GM23338 (cell line): ENCODE data around the gene RBM17. TPM values are rescaled to one million over a fixed set of nuclear protein-coding genes. Genes with fewer than 3 reads are reported as not detected.

Source experiments
- ATAC-seq: fragments of 200-7000 bp; cut with Tn5 transposase; 3 replicates; pipeline ENCODE4 v1.9.1; 2020
- DNase-seq: peaks from one replicate; pipeline ENCODE4 v3.0.0-alpha.2; 2015; ENCODE audit warnings: low spot score
- H2AFZ ChIP-seq: fragments of 200-600 bp; sonication (generic); 2 replicates; pipeline ENCODE4 v1.8.0; 2016; ENCODE audit warnings: antibody characterized with exemption, mild to moderate bottlenecking, moderate library complexity
- H3F3A ChIP-seq: fragments of 200-600 bp; sonication (generic); replicated peaks from 2 replicates; pipeline ENCODE4 v1.8.0; 2017; ENCODE audit warnings: antibody characterized with exemption, mixed run types, low read depth
- H3K27ac ChIP-seq: fragments of 200-600 bp; sonication (generic); 2 replicates; pipeline ENCODE4 v1.6.1; 2016; ENCODE audit warnings: low read depth
- H3K27me3 ChIP-seq: fragments of 200-600 bp; sonication (generic); 2 replicates; pipeline ENCODE4 v1.8.0; 2016; ENCODE audit warnings: mild to moderate bottlenecking, mixed run types, moderate library complexity; ENCODE audit not compliant: insufficient read depth
- H3K36me3 ChIP-seq: fragments of 200-600 bp; sonication (generic); 2 replicates; pipeline ENCODE4 v1.8.0; 2016; ENCODE audit warnings: mild to moderate bottlenecking; ENCODE audit not compliant: insufficient read depth
- H3K4me1 ChIP-seq: fragments of 200-600 bp; sonication (generic); 2 replicates; pipeline ENCODE4 v1.8.0; 2016; ENCODE audit warnings: mild to moderate bottlenecking, moderate library complexity; ENCODE audit not compliant: insufficient read depth
- H3K4me2 ChIP-seq: fragments of 200-600 bp; sonication (generic); 2 replicates; pipeline ENCODE4 v1.7.1; 2017; ENCODE audit warnings: mixed run types
- H3K4me3 ChIP-seq: fragments of 200-600 bp; sonication (generic); 2 replicates; pipeline ENCODE4 v1.6.1; 2016; ENCODE audit warnings: mixed run types
- H3K79me2 ChIP-seq: fragments of 200-600 bp; sonication (generic); replicated peaks from 2 replicates; pipeline ENCODE4 v1.8.0; 2017; ENCODE audit warnings: mild to moderate bottlenecking; ENCODE audit not compliant: insufficient read depth
- H3K9me2 ChIP-seq: fragments of 200-600 bp; sonication (generic); 2 replicates; pipeline ENCODE4 v1.8.0; 2017; ENCODE audit not compliant: insufficient read depth
- H4K20me1 ChIP-seq: fragments of 200-600 bp; sonication (generic); replicated peaks from 2 replicates; pipeline ENCODE4 v1.8.0; 2017; ENCODE audit warnings: mild to moderate bottlenecking; ENCODE audit not compliant: insufficient read depth
- H3K27ac Mint-ChIP-seq: 2 replicates; pipeline ENCODE4 v1.8.0; 2020; ENCODE audit warnings: inconsistent platforms, mild to moderate bottlenecking, moderate library complexity, mixed read lengths
- H3K27me3 Mint-ChIP-seq: 3 replicates; pipeline ENCODE4 v1.8.0; 2022; ENCODE audit warnings: low read depth, mild to moderate bottlenecking, moderate library complexity, mixed read lengths, inconsistent platforms; ENCODE audit not compliant: insufficient read depth, poor library complexity
- H3K36me3 Mint-ChIP-seq: 3 replicates; pipeline ENCODE4 v1.8.0; 2021; ENCODE audit warnings: low read depth, mild to moderate bottlenecking, inconsistent platforms, moderate library complexity, mixed read lengths
- H3K4me1 Mint-ChIP-seq: 3 replicates; pipeline ENCODE4 v1.8.0; 2020; ENCODE audit warnings: mild to moderate bottlenecking, inconsistent platforms, mixed read lengths
- H3K4me3 Mint-ChIP-seq: 3 replicates; pipeline ENCODE4 v1.8.0; 2021; ENCODE audit warnings: moderate library complexity, mild to moderate bottlenecking, inconsistent platforms, mixed read lengths
- H3K9me3 Mint-ChIP-seq: 3 replicates; pipeline ENCODE4 v1.8.0; 2020; ENCODE audit warnings: moderate library complexity, mild to moderate bottlenecking, inconsistent platforms, mixed read lengths
- CREB1 ChIP-seq: fragments of 250-450 bp; sonication (Bioruptor Pico); IDR thresholded peaks from 2 replicates; pipeline ENCODE4 v1.5.0; 2020; ENCODE audit warnings: low read depth, mild to moderate bottlenecking, moderate library complexity
- ETS1 ChIP-seq: IDR thresholded peaks from 2 replicates; pipeline ENCODE4 v1.6.1; 2016; ENCODE audit warnings: antibody characterized with exemption
- EZH2 ChIP-seq: fragments of 200-600 bp; sonication (generic); IDR thresholded peaks from one replicate; pipeline ENCODE4 v1.8.0; 2017; ENCODE audit warnings: antibody characterized with exemption, mild to moderate bottlenecking, low read depth; ENCODE audit not compliant: unreplicated experiment
- EZH2phosphoT487 ChIP-seq: fragments of 200-600 bp; sonication (generic); IDR thresholded peaks from one replicate; pipeline ENCODE4 v1.8.1; 2018; ENCODE audit warnings: antibody characterized with exemption; ENCODE audit not compliant: unreplicated experiment
- JUNB ChIP-seq: IDR thresholded peaks from one replicate; pipeline ENCODE4 v1.6.1; 2016; ENCODE audit warnings: antibody characterized with exemption; ENCODE audit not compliant: unreplicated experiment
- NANOG ChIP-seq: IDR thresholded peaks from 2 replicates; pipeline ENCODE4 v1.6.1; 2016; ENCODE audit warnings: antibody characterized with exemption, borderline replicate concordance
- POLR2AphosphoS5 ChIP-seq: IDR thresholded peaks from 2 replicates; pipeline ENCODE4 v1.6.1; 2016; ENCODE audit warnings: antibody characterized with exemption, low read depth
- STAT1 ChIP-seq: IDR thresholded peaks from one replicate; pipeline ENCODE4 v1.6.1; 2016; ENCODE audit warnings: antibody characterized with exemption; ENCODE audit not compliant: unreplicated experiment
- ZNF114 ChIP-seq: fragments of 250-450 bp; sonication (Bioruptor Pico); IDR thresholded peaks from 2 replicates; pipeline ENCODE4 v1.5.0; 2020; ENCODE audit warnings: mild to moderate bottlenecking, moderate library complexity
- ZNF331 ChIP-seq: fragments of 250-450 bp; sonication (Bioruptor Pico); IDR thresholded peaks from 2 replicates; pipeline ENCODE4 v1.5.0; 2020; ENCODE audit warnings: low read depth, mild to moderate bottlenecking, moderate library complexity
- ZNF462 ChIP-seq: fragments of 250-450 bp; sonication (Bioruptor Pico); IDR thresholded peaks from 2 replicates; pipeline ENCODE4 v1.5.0; 2020; ENCODE audit warnings: mild to moderate bottlenecking, moderate library complexity
- polyA plus RNA-seq: library from polyadenylated mRNA; unstranded; fragments of >200 nt; fragmentation: Nextera tagmentation; extraction: Ambion mirVana; gene quantifications from 2 replicates; pipeline ENCODE4 v1.2.1, GENCODE V29; 2016
- total RNA-seq: library from RNA; depleted of rRNA; stranded (reverse); fragments of >200 nt; shearing (Covaris generic); gene quantifications from 2 replicates; pipeline ENCODE4 v1.2.3, GENCODE V29; 2014
- TF ChIP-seq, protein P1 (sequence below), 2 experiments: fragments of 200-600 bp in 1 of 2; sonication (generic) in 1 of 2; conservative IDR thresholded peaks; 2 replicates each; pipeline versions ENCODE4 v1.5.1 to v1.6.1; 2016 to 2017; ENCODE audit warnings: antibody characterized with exemption in 2 of 2, low read depth in 2 of 2, mild to moderate bottlenecking in 2 of 2, moderate library complexity in 1 of 2
- TF ChIP-seq, protein P2 (sequence below): IDR thresholded peaks from one replicate; pipeline ENCODE4 v1.6.1; 2018; ENCODE audit warnings: antibody characterized with exemption; ENCODE audit not compliant: unreplicated experiment

RBM17 gene
- total and polyA plus RNA-seq, 2 experiments from 2014 or later: 54.7 to 281 TPM

DNA sequence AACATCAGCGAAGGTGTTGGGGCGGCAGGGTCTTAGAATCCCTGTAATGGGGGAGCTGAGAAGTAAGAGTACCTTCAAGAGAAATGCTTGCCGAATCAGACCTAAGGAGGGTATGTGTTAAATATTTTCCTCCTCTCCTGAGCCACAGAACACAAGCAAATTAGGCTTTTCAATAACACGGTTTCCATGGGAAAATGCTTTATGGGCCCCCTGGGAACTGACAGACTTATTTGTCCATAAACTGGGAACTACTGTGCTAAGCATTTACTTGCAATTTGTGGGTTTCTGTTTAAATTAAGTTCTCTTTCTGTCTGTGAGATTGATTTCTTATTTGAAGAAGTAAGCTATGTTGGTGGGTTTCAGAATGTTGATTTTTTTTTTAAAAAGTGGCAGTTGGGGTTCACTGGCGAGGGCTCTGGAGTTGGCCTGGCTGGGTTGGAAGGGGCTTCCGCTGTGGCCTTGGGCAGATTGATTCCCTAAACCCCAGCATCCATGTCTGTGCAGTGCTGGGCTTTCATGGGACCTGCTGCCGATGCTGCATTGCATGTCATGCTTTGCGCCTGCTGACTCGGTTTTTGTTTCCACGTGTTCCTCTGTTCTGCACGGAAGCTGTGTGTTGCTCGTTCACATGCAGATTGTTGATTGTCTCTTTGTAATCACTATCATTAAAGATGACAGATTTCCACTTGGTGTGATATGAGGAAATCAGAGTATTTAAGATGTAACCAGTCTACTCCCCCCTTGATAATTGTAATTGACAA, 7.2 kb downstream of the RBM17 start:
- H3K9me3 Mint-ChIP-seq: no peaks in the 10 kb centered on the region

More for the DNA sequence above, 7.2 kb downstream of the RBM17 start:
- H3K4me3 Mint-ChIP-seq: 0 out of 3 replicates have a peak overlapping the region, but pooled peaks have one; percentile 8
- peaks cover 78% of the 10 kb centered on the region for H3K4me1 Mint-ChIP-seq
- ATAC-seq: no peak
- Histone ChIP-seq H3K4me2 (peak overlapping the region; percentile 36), H4K20me1 (peaks cover 50% of the 10 kb centered on the region), H3K9me2 (no peaks in the 10 kb centered on the region), H3K4me3 (no peak overlapping the region), H3F3A (no peaks in the 10 kb centered on the region), H3K79me2 (peaks cover 97% of the 10 kb centered on the region), H2AFZ (no peak overlapping the region), H3K36me3 (no peaks in the 10 kb centered on the region), H3K27ac (peak overlapping the region; percentile 87), H3K4me1 (peaks cover 64% of the 10 kb centered on the region), H3K27me3 (no peaks in the 10 kb centered on the region)
- H3K27ac Mint-ChIP-seq: peak overlapping the region; percentile 79
- H3K36me3 Mint-ChIP-seq: peaks cover 28% of the 10 kb centered on the region
- DNase-seq: no peak
- peaks cover 6% of the 10 kb centered on the region for H3K27me3 Mint-ChIP-seq
- no peak for TF ChIP-seq EZH2
- no peak for TF ChIP-seq STAT1
- TF ChIP-seq, protein P1, sequence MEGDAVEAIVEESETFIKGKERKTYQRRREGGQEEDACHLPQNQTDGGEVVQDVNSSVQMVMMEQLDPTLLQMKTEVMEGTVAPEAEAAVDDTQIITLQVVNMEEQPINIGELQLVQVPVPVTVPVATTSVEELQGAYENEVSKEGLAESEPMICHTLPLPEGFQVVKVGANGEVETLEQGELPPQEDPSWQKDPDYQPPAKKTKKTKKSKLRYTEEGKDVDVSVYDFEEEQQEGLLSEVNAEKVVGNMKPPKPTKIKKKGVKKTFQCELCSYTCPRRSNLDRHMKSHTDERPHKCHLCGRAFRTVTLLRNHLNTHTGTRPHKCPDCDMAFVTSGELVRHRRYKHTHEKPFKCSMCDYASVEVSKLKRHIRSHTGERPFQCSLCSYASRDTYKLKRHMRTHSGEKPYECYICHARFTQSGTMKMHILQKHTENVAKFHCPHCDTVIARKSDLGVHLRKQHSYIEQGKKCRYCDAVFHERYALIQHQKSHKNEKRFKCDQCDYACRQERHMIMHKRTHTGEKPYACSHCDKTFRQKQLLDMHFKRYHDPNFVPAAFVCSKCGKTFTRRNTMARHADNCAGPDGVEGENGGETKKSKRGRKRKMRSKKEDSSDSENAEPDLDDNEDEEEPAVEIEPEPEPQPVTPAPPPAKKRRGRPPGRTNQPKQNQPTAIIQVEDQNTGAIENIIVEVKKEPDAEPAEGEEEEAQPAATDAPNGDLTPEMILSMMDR (conservative IDR thresholded peaks at IDR 0.05; ENCODE audit: low read depth in 2 of 2): no peak
- TF ChIP-seq ZNF462 (CRISPR knock-in tag): no peak
- TF ChIP-seq CREB1: no peak
- no peak for TF ChIP-seq NANOG
- TF ChIP-seq POLR2AphosphoS5: no peak
- TF ChIP-seq, protein P2, sequence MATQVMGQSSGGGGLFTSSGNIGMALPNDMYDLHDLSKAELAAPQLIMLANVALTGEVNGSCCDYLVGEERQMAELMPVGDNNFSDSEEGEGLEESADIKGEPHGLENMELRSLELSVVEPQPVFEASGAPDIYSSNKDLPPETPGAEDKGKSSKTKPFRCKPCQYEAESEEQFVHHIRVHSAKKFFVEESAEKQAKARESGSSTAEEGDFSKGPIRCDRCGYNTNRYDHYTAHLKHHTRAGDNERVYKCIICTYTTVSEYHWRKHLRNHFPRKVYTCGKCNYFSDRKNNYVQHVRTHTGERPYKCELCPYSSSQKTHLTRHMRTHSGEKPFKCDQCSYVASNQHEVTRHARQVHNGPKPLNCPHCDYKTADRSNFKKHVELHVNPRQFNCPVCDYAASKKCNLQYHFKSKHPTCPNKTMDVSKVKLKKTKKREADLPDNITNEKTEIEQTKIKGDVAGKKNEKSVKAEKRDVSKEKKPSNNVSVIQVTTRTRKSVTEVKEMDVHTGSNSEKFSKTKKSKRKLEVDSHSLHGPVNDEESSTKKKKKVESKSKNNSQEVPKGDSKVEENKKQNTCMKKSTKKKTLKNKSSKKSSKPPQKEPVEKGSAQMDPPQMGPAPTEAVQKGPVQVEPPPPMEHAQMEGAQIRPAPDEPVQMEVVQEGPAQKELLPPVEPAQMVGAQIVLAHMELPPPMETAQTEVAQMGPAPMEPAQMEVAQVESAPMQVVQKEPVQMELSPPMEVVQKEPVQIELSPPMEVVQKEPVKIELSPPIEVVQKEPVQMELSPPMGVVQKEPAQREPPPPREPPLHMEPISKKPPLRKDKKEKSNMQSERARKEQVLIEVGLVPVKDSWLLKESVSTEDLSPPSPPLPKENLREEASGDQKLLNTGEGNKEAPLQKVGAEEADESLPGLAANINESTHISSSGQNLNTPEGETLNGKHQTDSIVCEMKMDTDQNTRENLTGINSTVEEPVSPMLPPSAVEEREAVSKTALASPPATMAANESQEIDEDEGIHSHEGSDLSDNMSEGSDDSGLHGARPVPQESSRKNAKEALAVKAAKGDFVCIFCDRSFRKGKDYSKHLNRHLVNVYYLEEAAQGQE: no peak
- TF ChIP-seq JUNB: no peak
- no peak for TF ChIP-seq ZNF114 (CRISPR knock-in tag)
- no peak for TF ChIP-seq ZNF331 (CRISPR knock-in tag)
- TF ChIP-seq ETS1: no peak
- no peak for TF ChIP-seq EZH2phosphoT487
